ENCODE measurements around the gene ABCC4. TPM values are rescaled to one million over a fixed set of nuclear protein-coding genes. Genes with fewer than 3 reads are reported as not detected.

The ABCC4 gene
- total RNA-seq, 1 experiment from 2014 or later = 26.3 TPM

GRCh38 chr13:95239283-95239682 lies 62.0 kb downstream of the ABCC4 start:
- CTCF ChIA-PET = no interaction called here
- DNase-seq (ENCODE audit: low read depth, low spot score) (no peak), ATAC-seq (no peak)
- H3K27me3 ChIP-seq (ENCODE audit: insufficient read depth, low read length) = no peaks in the 10 kb centered on the region
- no peaks in the 10 kb centered on the region; a peak in 1 of 4 replicates for H3K4me1 ChIP-seq (ENCODE audit: control insufficient read depth in 1 of 2, insufficient read depth in 2 of 2, low read length in 2 of 2)
- H3K9me2 ChIP-seq (ENCODE audit: insufficient read depth) = no peaks in the 10 kb centered on the region
- RAD21 ChIA-PET (ENCODE audit: low non-redundant PET in 1 of 2, low total read pairs in 2 of 2, uncharacterized antibody in 2 of 2, unreplicated experiment in 2 of 2) = interaction anchor here in 1 of 2 experiments (0.6 kb wide), 1 partner anchor 22 kb away, joined by 4 read pairs; no protein-coding TSS in a partner anchor
- no TSS peak for BruUV-seq (replicated peaks)
- no peaks in the 10 kb centered on the region for H3K9me3 ChIP-seq (ENCODE audit: control insufficient read depth in 1 of 2, insufficient read depth in 1 of 2, low read depth in 1 of 2, low read length in 2 of 2)
- no peak overlapping the region for H2AFZ ChIP-seq (ENCODE audit: low read depth, low read length, poor library complexity, severe bottlenecking)
- H4K20me1 ChIP-seq (ENCODE audit: insufficient read depth) = no peaks in the 10 kb centered on the region
- no peak overlapping the region for H3K27ac ChIP-seq (ENCODE audit: low read depth, low read length)
- no peaks in the 10 kb centered on the region for H3K36me3 ChIP-seq (ENCODE audit: control insufficient read depth in 1 of 2, insufficient read depth in 2 of 2, low read length in 2 of 2)
- H3K9ac ChIP-seq (ENCODE audit: low read length) = no peak overlapping the region
- no peak overlapping the region for H3K4me3 ChIP-seq (replicated peaks in 1 of 2; ENCODE audit: low read depth in 1 of 2, low read length in 2 of 2)
- intact Hi-C loops (cut with micrococcal nuclease) = no loop called here
- POLR2A ChIA-PET = no interaction called here
- TF ChIP-seq, protein P1, sequence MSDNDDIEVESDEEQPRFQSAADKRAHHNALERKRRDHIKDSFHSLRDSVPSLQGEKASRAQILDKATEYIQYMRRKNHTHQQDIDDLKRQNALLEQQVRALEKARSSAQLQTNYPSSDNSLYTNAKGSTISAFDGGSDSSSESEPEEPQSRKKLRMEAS (IDR thresholded peaks at IDR 0.05) = no peak
- no peak for TF ChIP-seq TCF7L2 (IDR thresholded peaks at IDR 0.05; ENCODE audit: borderline replicate concordance, extremely low read depth, insufficient read depth, insufficient read length)
- TF ChIP-seq SRF (IDR thresholded peaks at IDR 0.05; ENCODE audit: low read depth) = no peak
- TF ChIP-seq JUND (IDR thresholded peaks at IDR 0.05) = no peak
- no peak for TF ChIP-seq SIN3A (IDR thresholded peaks at IDR 0.05; ENCODE audit: low read depth)
- no peak for TF ChIP-seq ZFX (IDR thresholded peaks at IDR 0.05)
- peaks cover 35% of the 10 kb centered on the region for H3K79me2 ChIP-seq (ENCODE audit: insufficient read depth, low read length)
- no peak overlapping the region for H3K4me2 ChIP-seq (ENCODE audit: low read length)

- ATAC-seq (no peak), DNase-seq (ENCODE audit: low read depth, low spot score) (no peak)
- Histone ChIP-seq H3K36me3 (ENCODE audit: control insufficient read depth in 1 of 2, insufficient read depth in 2 of 2, low read length in 2 of 2) (no peaks in the 10 kb centered on the region), H3K9ac (ENCODE audit: low read length) (no peak overlapping the region), H3K4me3 (replicated peaks in 1 of 2; ENCODE audit: low read depth in 1 of 2, low read length in 2 of 2) (no peak overlapping the region), H2AFZ (ENCODE audit: low read depth, low read length, poor library complexity, severe bottlenecking) (no peak overlapping the region), H3K79me2 (ENCODE audit: insufficient read depth, low read length) (peaks cover 40% of the 10 kb centered on the region), H3K4me1 (ENCODE audit: control insufficient read depth in 1 of 2, insufficient read depth in 2 of 2, low read length in 2 of 2) (no peaks in the 10 kb centered on the region), H3K4me2 (ENCODE audit: low read length) (no peak overlapping the region), H3K27ac (ENCODE audit: low read depth, low read length) (no peak overlapping the region), H4K20me1 (ENCODE audit: insufficient read depth) (no peaks in the 10 kb centered on the region), H3K27me3 (ENCODE audit: insufficient read depth, low read length) (no peaks in the 10 kb centered on the region), H3K9me3 (ENCODE audit: control insufficient read depth in 1 of 2, insufficient read depth in 1 of 2, low read depth in 1 of 2, low read length in 2 of 2) (no peaks in the 10 kb centered on the region), H3K9me2 (ENCODE audit: insufficient read depth) (no peaks in the 10 kb centered on the region; the same call in 1 of the 2 replicates)
- RAD21 ChIA-PET (ENCODE audit: low non-redundant PET in 1 of 2, low total read pairs in 2 of 2, uncharacterized antibody in 2 of 2, unreplicated experiment in 2 of 2) = no interaction called here
- POLR2A ChIA-PET = no interaction called here
- TF ChIP-seq POLR2A (IDR thresholded peaks at IDR 0.05; ENCODE audit: borderline replicate concordance, extremely low read depth, insufficient read depth, insufficient read length) (no peak), FOSL1 (IDR thresholded peaks at IDR 0.05; ENCODE audit: low read depth) (no peak)
- no TSS peak for BruUV-seq (replicated peaks)
- CTCF ChIA-PET = no interaction called here
- intact Hi-C loops (cut with micrococcal nuclease) = no loop called here
Measured at GRCh38 chr13:95237310-95237870, 63.9 kb downstream of the ABCC4 start.
